Measurements from ENCODE around the gene PPM1E.
"Not testable (repeated sequence)": the region's sequence is repeated elsewhere in the genome, so short reads cannot be mapped to it uniquely, and the experiment has no call there.

The PPM1E gene

GRCh38 chr17:58755577-58756245 lies at the start of gene PPM1E:
Gene PPM1E (plus strand): TSS chr17:58755854.
- DNase-seq: peak; percentile 97

DNA sequence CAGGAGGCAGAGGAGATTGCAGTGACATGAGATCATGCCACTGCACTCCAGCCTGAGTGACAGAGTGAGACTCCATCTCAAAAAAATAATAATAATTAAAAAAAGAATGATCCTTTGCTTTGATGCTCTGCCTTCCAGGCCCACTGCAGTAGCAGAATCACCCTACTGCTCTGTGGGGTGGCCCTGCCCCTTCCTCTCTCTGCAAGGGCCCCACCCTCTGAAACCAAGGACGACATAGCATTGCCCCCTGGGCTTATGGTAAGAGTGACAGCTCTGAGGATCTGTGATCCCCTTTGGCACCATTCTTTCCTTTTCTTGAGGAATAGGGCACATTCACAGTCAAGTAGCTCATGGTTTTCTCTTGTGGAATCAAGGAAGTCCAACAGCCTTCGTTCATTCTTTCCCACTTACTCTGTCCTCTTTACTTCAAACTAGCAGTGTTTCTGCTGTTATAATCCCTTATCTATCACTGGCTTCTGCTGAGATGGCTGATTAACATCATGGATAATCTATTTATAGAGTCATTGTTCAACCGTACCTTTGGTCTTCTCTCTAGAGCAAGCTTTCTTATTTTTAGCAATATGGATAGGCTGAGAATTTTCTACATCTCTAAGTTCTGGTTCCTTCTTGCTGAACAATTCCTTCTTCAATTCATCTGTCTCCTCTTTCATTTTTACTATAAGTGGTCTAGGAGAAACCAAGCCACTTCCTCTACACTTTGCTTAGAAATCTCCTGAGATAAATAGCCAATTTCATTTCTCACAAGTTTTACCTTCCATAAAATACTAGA lies 49.1 kb upstream of the PPM1E start:
- no peak for DNase-seq

DNA sequence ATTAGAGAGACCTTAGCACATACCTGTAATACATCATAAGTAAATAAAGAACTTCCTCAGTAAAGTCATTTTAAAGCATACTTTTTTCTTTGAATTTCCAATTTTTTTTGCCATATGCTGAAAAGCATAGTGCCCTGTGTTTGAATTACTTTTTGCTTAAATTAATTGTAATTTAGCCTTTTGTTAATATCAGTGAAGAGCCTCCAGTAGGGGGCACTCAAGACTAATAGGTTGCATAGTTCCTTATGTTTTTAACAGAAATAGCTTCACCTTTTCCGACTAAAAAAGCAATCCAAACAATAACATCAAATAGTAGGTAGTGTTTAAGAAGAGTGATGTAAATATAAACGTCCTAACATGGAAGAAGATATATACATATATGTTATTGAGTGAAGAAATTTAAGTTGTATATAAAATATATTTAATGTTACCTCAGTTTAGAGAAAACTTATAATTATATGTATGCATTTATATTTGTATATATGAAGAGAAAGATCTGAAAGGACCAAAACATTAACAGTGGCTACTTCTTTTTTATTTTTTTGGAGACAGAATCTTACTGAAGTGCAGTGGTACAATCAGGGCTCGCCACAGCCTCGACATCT lies 44.6 kb upstream of the PPM1E start:
- peak; percentile 68 for DNase-seq

DNA sequence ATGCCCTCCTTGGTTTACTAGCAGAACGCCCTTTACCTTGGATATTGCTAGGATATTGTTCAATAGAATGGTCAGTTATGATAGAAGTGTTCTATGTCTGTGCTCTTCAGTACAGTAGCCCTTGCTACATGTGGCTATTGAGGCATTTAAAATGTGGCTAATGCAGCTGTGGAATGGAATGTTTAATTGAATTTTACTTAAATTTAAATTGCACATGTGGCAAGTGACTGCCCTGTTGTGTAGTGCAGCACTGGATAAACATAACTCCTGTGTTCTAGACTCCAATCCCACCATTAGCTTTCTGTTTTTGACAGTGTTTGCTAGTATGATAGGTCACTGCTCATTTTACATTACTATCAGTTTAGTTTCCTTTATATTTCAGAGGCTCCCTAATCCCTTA lies 33.4 kb upstream of the PPM1E start:
- no peak for DNase-seq

DNA sequence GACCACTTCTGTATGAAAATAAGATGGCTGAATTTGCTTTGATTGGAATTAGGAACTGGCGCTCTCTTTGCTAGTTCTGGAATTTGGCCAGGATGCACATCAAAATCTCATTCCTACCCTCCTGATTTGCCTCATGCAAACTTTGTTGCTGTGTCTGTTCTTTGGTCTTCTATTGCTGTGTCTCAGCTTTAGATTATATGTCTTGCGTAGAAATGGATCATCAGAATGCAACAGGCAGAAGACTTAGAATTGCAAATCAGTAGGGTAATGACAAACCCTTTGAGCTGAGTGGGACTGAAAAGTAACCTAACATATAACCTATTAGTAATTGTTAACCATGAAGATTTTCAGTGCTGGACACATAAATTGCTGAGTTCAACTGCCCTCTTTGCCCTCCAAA lies 33.0 kb upstream of the PPM1E start:
- no peak for DNase-seq

- no peak for DNase-seq
Observed at GRCh38 chr17:58728798-58729197, 26.9 kb upstream of the PPM1E start.

DNA sequence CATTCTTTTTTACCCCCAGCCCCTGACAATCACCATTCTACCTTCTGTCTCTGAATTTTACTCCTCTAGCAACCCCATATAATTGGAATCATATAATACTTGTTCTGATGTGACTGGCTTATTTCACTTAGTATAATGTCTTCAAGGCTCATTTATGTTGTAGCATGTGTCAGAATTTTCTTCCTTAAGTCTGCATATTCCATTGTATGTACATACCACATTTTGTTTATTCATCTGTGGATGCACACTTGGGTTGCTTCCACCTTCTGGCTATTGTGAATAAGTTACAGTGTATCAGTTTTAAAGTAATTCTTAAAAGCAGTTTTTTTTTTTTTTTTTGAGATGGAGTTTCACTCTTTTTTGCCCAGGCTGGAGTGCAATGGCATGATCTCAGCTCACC lies 24.7 kb upstream of the PPM1E start:
- DNase-seq: no peak

- DNase-seq: no peak
Observed at GRCh38 chr17:58734040-58734439, 21.6 kb upstream of the PPM1E start.

- no peak for DNase-seq
Observed at GRCh38 chr17:58734811-58735210, 20.8 kb upstream of the PPM1E start.

- no peak for DNase-seq
Observed at GRCh38 chr17:58741121-58741625, 14.5 kb upstream of the PPM1E start.

DNA sequence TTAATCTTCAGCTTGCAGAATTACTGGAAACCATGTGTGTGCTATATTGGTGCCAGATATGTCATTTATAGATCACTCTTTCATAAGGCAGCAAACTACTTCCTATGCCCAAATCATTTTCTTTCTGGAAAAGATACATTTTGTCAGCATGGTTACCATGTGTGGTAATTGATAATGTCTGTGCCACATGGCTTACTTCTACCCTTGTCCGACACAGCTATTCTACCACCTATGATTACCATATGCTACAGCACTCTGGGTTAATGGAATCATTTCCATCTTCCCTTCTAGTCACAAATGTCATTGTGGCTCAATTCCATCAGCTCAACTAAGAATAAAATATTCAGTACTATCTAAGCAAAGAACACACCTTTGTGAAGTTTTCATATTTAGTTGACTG lies 8.0 kb upstream of the PPM1E start:
- DNase-seq: no peak

DNA sequence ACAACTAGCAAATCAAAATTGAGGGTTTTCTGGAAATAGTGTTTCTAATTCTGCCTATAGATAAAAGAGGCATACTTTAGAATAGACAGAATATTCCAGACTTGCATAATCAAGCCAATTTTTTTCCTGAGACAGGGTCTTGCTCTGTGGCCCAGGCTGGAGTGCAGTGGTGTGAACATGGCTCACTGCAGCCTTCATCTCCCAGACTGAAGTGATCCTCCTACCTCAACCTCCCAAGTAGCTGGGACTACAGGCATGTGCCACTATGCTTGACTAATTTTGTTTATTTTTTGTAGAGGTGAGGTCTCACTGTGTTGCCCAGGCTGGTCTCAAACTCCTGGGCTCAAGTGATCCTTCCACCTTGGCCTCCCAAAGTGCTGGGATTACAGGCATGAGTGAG lies 6.0 kb upstream of the PPM1E start:
- DNase-seq: not testable (repeated sequence)

DNA sequence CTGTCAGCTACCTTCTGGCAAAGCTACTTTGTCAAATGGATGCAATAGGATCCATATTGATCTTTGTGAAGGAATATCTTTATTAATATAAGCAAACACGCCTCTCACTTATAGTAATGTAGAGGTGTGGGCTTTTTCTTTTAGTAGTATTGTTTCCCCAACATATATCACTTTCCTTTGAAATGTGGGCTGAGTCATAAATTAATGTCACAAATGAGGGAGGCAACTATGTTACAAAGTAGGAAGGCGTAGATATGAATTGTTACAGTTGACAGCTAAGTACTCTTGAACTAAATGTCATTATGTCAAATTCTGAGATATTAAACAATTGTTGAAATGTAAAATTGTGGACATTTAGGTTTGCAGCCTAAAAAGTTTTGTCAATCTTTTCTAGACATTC lies 2.6 kb upstream of the PPM1E start:
- DNase-seq: no peak

- no peak for DNase-seq
Observed at GRCh38 chr17:58755269-58755576, 431 bp upstream of the PPM1E start.

- peak; percentile 57 for DNase-seq
Observed at GRCh38 chr17:58756246-58757161, 850 bp downstream of the PPM1E start.

GRCh38 chr17:58757162-58757613 lies 1.5 kb downstream of the PPM1E start:
- peak; percentile 10 for DNase-seq

DNA sequence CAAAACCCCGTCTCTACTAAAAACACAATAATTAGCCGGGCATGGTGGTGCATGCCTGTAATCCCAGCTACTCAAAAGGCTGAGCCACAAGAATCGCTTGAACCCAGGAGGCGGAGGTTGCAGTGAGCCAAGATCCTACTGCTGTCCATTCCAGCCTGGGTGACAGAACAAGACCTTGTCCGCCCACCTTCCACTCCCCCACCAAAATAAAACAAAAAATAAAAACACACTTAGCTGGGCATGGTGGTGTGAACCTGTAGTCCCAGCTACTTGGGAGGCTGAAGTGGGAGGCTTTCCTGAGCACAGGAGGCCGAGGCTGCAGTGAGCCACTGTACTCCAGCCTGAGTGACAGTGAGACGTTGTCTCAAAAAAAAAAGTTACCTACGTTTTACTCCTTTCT lies 3.2 kb downstream of the PPM1E start:
- DNase-seq: no peak

DNA sequence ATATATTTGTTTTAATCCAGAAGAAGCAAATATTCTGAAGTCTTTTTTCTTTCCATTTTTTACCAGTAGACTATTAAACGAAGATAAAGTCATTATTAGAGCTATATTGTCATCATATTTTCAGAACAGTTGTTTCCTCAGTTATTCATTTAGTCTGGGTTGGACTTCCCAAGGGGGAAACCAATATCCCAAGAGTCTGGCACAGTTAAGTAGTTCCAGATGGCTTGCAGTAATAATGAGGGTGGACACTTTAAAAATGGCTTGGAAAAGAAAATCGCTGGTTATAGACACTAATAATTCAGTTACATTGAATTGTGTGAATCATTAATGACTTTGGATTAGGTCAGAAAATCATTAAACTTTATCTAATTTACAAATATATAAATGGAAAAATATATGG lies 3.9 kb downstream of the PPM1E start:
- DNase-seq: no peak

GRCh38 chr17:58760248-58760647 lies 4.6 kb downstream of the PPM1E start:
- DNase-seq: no peak

DNA sequence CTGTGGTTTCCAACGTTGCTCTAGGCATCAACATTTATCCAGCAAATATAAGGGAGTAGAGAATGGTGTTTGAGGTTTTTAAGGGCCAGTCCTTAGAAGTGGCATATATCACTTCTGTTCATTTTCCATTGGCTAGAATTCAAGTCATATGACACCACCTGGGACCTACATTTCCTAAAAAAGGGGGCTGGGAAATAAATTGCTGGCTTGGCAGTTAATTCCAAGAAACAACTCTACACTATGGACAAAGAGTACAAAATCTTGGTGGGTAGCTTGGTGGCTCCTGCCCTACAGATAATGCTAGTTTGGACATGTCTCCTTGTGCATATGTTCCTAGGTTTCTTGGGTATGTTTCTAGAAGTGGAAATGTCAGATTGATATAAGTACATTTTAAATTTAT lies 7.6 kb downstream of the PPM1E start:
- no peak for DNase-seq

DNA sequence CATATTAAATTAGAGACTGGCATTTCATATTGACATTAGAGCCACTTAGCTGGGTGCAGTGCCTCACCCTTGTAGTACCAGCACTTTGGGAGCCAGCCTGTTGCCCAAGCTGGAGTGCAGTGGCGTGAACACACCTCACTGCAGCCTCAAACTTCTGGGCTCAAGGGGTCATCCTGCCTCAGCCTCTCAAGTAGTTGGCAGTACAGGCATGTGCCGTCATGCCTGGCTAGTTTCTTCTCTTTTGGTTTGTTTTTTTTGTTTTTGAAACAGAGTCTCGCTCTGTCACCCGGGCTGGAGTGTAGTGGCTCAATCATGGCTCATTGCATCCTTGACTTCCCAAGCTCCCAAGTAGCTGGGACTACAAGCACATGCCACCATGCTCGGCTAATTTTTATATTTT lies 8.7 kb downstream of the PPM1E start:
- DNase-seq: no peak

- DNase-seq: not testable (repeated sequence)
Observed at GRCh38 chr17:58778482-58778881, 22.8 kb downstream of the PPM1E start.

- DNase-seq: no peak
Observed at GRCh38 chr17:58779446-58779845, 23.8 kb downstream of the PPM1E start.

Data from NCI-H146 (cell line).